Heart left ventricle (tissue), 16 donors: ENCODE measurements around the gene PPP4R2. TPM values are rescaled to one million over a fixed set of nuclear protein-coding genes. Genes with fewer than 3 reads are reported as not detected.

ENCODE experiments used
- ATAC-seq, 4 donors: fragments of 200-7000 bp; cut with Tn5 transposase; one replicate each; pipeline ENCODE4 v1.9.1; 2020 to 2022; ENCODE audit warnings: moderate library complexity in 4 of 4, mild to moderate bottlenecking in 3 of 4, moderate number of reproducible peaks in 1 of 4
- DNase-seq, 5 donors: peaks; one replicate each; pipeline ENCODE4 v3.0.0-alpha.2; 2020
- H3K27ac ChIP-seq, 12 donors: fragments of 200-600 bp; sonication (generic) in 4 of 12; one replicate each; pipeline versions ENCODE4 v1.5.0 to v1.8.0; 2016 to 2022; ENCODE audit warnings: mild to moderate bottlenecking in 2 of 12
- H3K27me3 ChIP-seq, 9 donors: fragments of 200-600 bp; sonication (generic) in 2 of 9; one replicate each; pipeline versions ENCODE4 v1.5.1 to v1.8.0; 2016 to 2022; ENCODE audit warnings: mild to moderate bottlenecking in 3 of 9
- H3K36me3 ChIP-seq, 9 donors: fragments of 200-600 bp; sonication (generic) in 2 of 9; one replicate each; pipeline versions ENCODE4 v1.5.0 to v1.8.0; 2018 to 2022; ENCODE audit warnings: mild to moderate bottlenecking in 2 of 9
- H3K4me1 ChIP-seq, 12 donors: fragments of 200-600 bp; sonication (generic) in 4 of 12; one replicate each; pipeline versions ENCODE4 v1.5.0 to v1.8.0; 2016 to 2022; ENCODE audit warnings: mild to moderate bottlenecking in 3 of 12
- H3K4me3 ChIP-seq, 12 donors: fragments of 200-600 bp; sonication (generic) in 4 of 12; one replicate each; pipeline versions ENCODE4 v1.5.0 to v1.8.0; 2017 to 2022; ENCODE audit warnings: mild to moderate bottlenecking in 9 of 12, moderate library complexity in 4 of 12
- H3K9me3 ChIP-seq, 12 donors: fragments of 200-600 bp; sonication (generic) in 4 of 12; one replicate each; pipeline versions ENCODE4 v1.5.0 to v1.8.0; 2016 to 2022; ENCODE audit warnings: mild to moderate bottlenecking in 1 of 12
- CTCF ChIP-seq, 12 donors: fragments of 200-600 bp; sonication (generic) in 4 of 12; IDR thresholded peaks; one replicate each; pipeline versions ENCODE4 v1.5.0 to v1.8.0; 2018 to 2022; ENCODE audit warnings: antibody characterized with exemption in 12 of 12, mild to moderate bottlenecking in 5 of 12
- POLR2A ChIP-seq, 2 donors: fragments of 450-650 bp; IDR thresholded peaks; one replicate each; pipeline ENCODE4 v1.6.1; 2017; ENCODE audit warnings: antibody characterized with exemption in 2 of 2, mild to moderate bottlenecking in 2 of 2, moderate library complexity in 2 of 2
- WGBS, 4 donors: extraction: QIAGEN DNeasy Blood & Tissue Kit in 2 of 4; methylation state at CpG; one replicate each; pipeline versions ENCODE4 v1.1.5 to v1.1.7; 2013 to 2018; 5-methylcytosine and 5-hydroxymethylcytosine counted together
- intact Hi-C, 10 donors: fragments of 100-400 bp; cut with DNase I; formaldehyde crosslinking; loops; one replicate each; pipeline versions ENCODE4 v1.11.1 to v1.14.2; 2022
- polyA plus RNA-seq, 2 donors: library from polyadenylated mRNA; stranded (reverse); fragments of 200-250 nt; gene quantifications; one replicate each; pipeline ENCODE4 v1.2.3, GENCODE V29; 2013
- total RNA-seq, 9 donors: library from RNA; depleted of rRNA in 2 of 9; stranded (reverse); fragments of >200 nt in 2 of 9; fragmentation: NEBNext Ultra II Directional in 3 of 9; extraction: Animal tissue kit (Norgen Biotek cat#: 25700) in 3 of 9; gene quantifications; one replicate each; pipeline versions ENCODE4 v1.1.0 to v1.2.4, GENCODE V29; 2016 to 2023
- donor health status: ischemic (EF 13 %, LVEDD 7.1; RV severe dilation, severe dysfunction).
- donor health status: healthy with polysubstance abuse.
- donor health status: DM: no; HTN: yes; CAD: no.
- donor health status: DM: no; HTN: no; CAD: no.
- donor health status: ischemic (EF 25% LVEDD 6.9; RV normal size, moderate dysfunction).
- donor health status: ischemic (EF 25% LVEDD 5.7; RV mildly dilated, moderate dysfunction).
- donor health status: healthy.
- donor health status: DM: yes; HTN: yes; CAD: no.
- donor health status: ischemic (EF 35%, LVEDD 5.7; RV mildly dilated, moderate dysfunction).
- donor health status: nonischemic (EF 11% LVEDD 7.7; RV severe dilation, severe dysfunction).
- donor health status: DM: yes; HTN: yes; CAD: no.
- donor health status: PGD.
- donor health status: ischemic (EF 29% LVEDD 5.4; RV normal size, mild dysfunction).
- donor health status: nonischemic (EF 23%, LVEDD 6.1; RV moderate dilation, normal function).

Gene PPP4R2
- total and polyA plus RNA-seq, 11 donors: 17.0 to 69.7 (median 48.1) TPM

- Histone ChIP-seq H3K4me3 (no peak overlapping the region), H3K36me3 (peaks cover 0 to 34% (median 23%) of the 10 kb centered on the region in 9 donors), H3K9me3 (no peaks in the 10 kb centered on the region), H3K27me3 (no peaks in the 10 kb centered on the region), H3K27ac (peak overlapping the region in 2 of 12 donors; percentile 33 to 61), H3K4me1 (peaks cover 0 to 16% (median 9%) of the 10 kb centered on the region in 12 donors)
- ATAC-seq: peak in 3 of 4 donors; percentile 9 to 21 (median 20)
- DNase-seq: no peak
- 88 to 91% (median 88%) methylated on average over 14 of the region's 14 CpGs for WGBS, 4 donors
- intact Hi-C loops: loop anchor here in 2 of 10 donors (5.0 to 10.0 kb wide), 2 partner anchors 215 to 223 kb away; partner anchors contain the start of gene SHQ1 (in 1 of the 2)
- TF ChIP-seq CTCF (IDR thresholded peaks at IDR 0.05): no peak
- no peak for TF ChIP-seq POLR2A (IDR thresholded peaks at IDR 0.05)
Measured at GRCh38 chr3:73069775-73070444, 73.3 kb downstream of the PPP4R2 start.

GRCh38 chr3:73070675-73071575 lies 74.3 kb downstream of the PPP4R2 start:
- ATAC-seq: peak in 1 of 4 donors; percentile 5
- no peak overlapping the region for H3K4me3 ChIP-seq
- H3K9me3 ChIP-seq: no peaks in the 10 kb centered on the region
- no peak overlapping the region for H3K27ac ChIP-seq
- peaks cover 0 to 24% (median 13%) of the 10 kb centered on the region in 9 donors for H3K36me3 ChIP-seq
- WGBS, 4 donors: 48 to 62% (median 57%) methylated on average over 6 of the region's 6 CpGs
- H3K4me1 ChIP-seq: peaks cover 0 to 16% (median 9%) of the 10 kb centered on the region in 12 donors
- no peaks in the 10 kb centered on the region for H3K27me3 ChIP-seq
- intact Hi-C loops: loop anchor here in 2 of 10 donors (5.0 to 10.0 kb wide), 2 partner anchors 216 to 224 kb away; partner anchors contain the start of gene SHQ1 (in 1 of the 2)
- TF ChIP-seq POLR2A (IDR thresholded peaks at IDR 0.05) (no peak), CTCF (IDR thresholded peaks at IDR 0.05) (no peak)
- no peak for DNase-seq

- Histone ChIP-seq H3K27me3 (no peaks in the 10 kb centered on the region), H3K36me3 (peaks cover 0 to 13% (median 3%) of the 10 kb centered on the region in 9 donors), H3K27ac (no peak overlapping the region), H3K9me3 (no peaks in the 10 kb centered on the region), H3K4me3 (no peak overlapping the region), H3K4me1 (peaks cover 0 to 16% (median 9%) of the 10 kb centered on the region in 12 donors)
- ATAC-seq (no peak), DNase-seq (no peak)
- 89 to 94% (median 91%) methylated on average over 1 of the region's 1 CpG for WGBS, 4 donors
- TF ChIP-seq CTCF (IDR thresholded peaks at IDR 0.05) (no peak), POLR2A (IDR thresholded peaks at IDR 0.05) (no peak)
- intact Hi-C loops: loop anchor here in 2 of 10 donors (5.0 to 10.0 kb wide), 2 partner anchors 217 to 225 kb away; partner anchors contain the start of gene SHQ1 (in 1 of the 2)
Measured at GRCh38 chr3:73071952-73072351, 75.3 kb downstream of the PPP4R2 start.
